Breast epithelium (tissue), 3 donors: ENCODE measurements around the gene RIPK1.

Source experiments
- POLR2A ChIP-seq: fragments of 450-650 bp; IDR thresholded peaks from one replicate; pipeline ENCODE4 v1.6.1; 2016; ENCODE audit warnings: antibody characterized with exemption, mild to moderate bottlenecking, moderate library complexity
- POLR2AphosphoS5 ChIP-seq, 3 donors: sonication (generic); formaldehyde crosslinking; IDR thresholded peaks; one replicate each; pipeline ENCODE4 v1.6.1; 2017; ENCODE audit warnings: antibody characterized with exemption in 3 of 3
- TF ChIP-seq, protein P1 (sequence below), 3 donors: fragments of 450-650 bp; IDR thresholded peaks; one replicate each; pipeline ENCODE4 v1.5.1; 2016 to 2017; ENCODE audit warnings: antibody characterized with exemption in 3 of 3, mild to moderate bottlenecking in 3 of 3, moderate library complexity in 3 of 3

DNA sequence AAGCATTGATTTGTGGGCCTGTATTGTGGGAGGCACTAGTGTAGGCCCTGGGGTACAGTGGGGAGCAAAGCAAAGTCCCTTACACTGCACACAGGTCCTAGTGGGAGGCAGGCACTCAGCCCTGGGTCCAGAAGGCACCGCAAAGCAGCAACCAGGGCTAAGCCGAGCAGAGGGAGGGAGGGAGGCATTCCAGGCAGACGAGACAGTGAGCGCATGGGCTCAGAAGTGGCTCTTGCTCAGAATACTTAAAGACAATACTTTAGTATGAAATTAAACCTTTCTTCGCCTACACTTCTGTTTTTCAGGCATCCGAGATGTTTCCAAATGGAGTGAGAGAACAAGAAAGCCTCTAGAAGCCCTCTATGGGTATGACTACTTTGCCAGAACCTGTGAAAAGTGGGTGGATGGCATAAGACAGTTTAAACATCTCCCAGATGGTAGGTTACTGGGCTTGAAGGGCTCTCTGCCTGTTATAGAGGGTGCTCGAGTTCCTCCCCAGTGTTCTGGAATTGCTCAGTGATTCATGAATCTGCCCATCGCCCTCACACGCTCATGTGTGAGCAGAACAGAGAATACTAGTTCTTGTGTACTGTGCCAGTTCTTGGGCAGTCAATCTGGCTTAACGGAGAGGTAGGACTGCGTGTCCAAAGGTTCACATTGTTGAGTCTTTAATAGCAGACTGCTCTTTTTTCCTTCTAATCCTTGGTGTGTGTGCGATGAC, 68.9 kb downstream of the RIPK1 start:
- no peak for TF ChIP-seq POLR2A
- TF ChIP-seq, protein P1, sequence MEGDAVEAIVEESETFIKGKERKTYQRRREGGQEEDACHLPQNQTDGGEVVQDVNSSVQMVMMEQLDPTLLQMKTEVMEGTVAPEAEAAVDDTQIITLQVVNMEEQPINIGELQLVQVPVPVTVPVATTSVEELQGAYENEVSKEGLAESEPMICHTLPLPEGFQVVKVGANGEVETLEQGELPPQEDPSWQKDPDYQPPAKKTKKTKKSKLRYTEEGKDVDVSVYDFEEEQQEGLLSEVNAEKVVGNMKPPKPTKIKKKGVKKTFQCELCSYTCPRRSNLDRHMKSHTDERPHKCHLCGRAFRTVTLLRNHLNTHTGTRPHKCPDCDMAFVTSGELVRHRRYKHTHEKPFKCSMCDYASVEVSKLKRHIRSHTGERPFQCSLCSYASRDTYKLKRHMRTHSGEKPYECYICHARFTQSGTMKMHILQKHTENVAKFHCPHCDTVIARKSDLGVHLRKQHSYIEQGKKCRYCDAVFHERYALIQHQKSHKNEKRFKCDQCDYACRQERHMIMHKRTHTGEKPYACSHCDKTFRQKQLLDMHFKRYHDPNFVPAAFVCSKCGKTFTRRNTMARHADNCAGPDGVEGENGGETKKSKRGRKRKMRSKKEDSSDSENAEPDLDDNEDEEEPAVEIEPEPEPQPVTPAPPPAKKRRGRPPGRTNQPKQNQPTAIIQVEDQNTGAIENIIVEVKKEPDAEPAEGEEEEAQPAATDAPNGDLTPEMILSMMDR (IDR thresholded peaks at IDR 0.05): no peak
- no peak for TF ChIP-seq POLR2AphosphoS5 (IDR thresholded peaks at IDR 0.05)
